Fibroblast of lung (primary cell): ENCODE results near the gene EPS8L3. TPM values are rescaled to one million over a fixed set of nuclear protein-coding genes. Genes with fewer than 3 reads are reported as not detected.
"Not testable (repeated sequence)": the region's sequence is repeated elsewhere in the genome, so short reads cannot be mapped to it uniquely, and the experiment has no call there.

Source experiments
- DNase-seq, 2 donors: peaks; one replicate each; pipeline versions ENCODE4 v3.0.0 to v3.0.0-alpha.2; 2010; ENCODE audit warnings: low read depth in 2 of 2
- H2AFZ ChIP-seq: 2 replicates; pipeline ENCODE4 v1.5.1; 2012; ENCODE audit warnings: low read length, control low read depth, inconsistent platforms
- H3K27ac ChIP-seq: 2 replicates; pipeline ENCODE4 v1.5.1; 2011; ENCODE audit warnings: low read length, control low read depth; ENCODE audit not compliant: insufficient read depth
- H3K27me3 ChIP-seq: 2 replicates; pipeline ENCODE4 v1.5.1; 2011; ENCODE audit warnings: mild to moderate bottlenecking, low read length; ENCODE audit not compliant: control insufficient read depth, insufficient read depth
- H3K36me3 ChIP-seq: 2 replicates; pipeline ENCODE4 v1.5.1; 2011; ENCODE audit warnings: low read length; ENCODE audit not compliant: control insufficient read depth, insufficient read depth
- H3K4me1 ChIP-seq: 2 replicates; pipeline ENCODE4 v1.5.1; 2011; ENCODE audit warnings: low read length; ENCODE audit not compliant: control insufficient read depth, insufficient read depth; ENCODE audit errors: extremely low read depth
- H3K4me2 ChIP-seq: 2 replicates; pipeline ENCODE4 v1.5.1; 2011; ENCODE audit warnings: low read length, control low read depth; ENCODE audit not compliant: insufficient read depth; ENCODE audit errors: extremely low read depth
- H3K4me3 ChIP-seq, 4 experiments: fragments of 200-600 bp in 1 of 4; sonication (generic) in 1 of 4; replicated peaks in 1 of 4; 2 replicates each; pipeline ENCODE4 v1.5.1; 2011 to 2016; ENCODE audit warnings: low read length in 4 of 4, low read depth in 3 of 4, mild to moderate bottlenecking in 3 of 4, control low read depth in 2 of 4, inconsistent platforms in 1 of 4, mixed read lengths in 1 of 4; ENCODE audit not compliant: insufficient read depth in 1 of 4; ENCODE audit errors: control extremely low read depth in 1 of 4
- H3K79me2 ChIP-seq: 2 replicates; pipeline ENCODE4 v1.5.1; 2012; ENCODE audit warnings: mild to moderate bottlenecking, low read length, inconsistent platforms; ENCODE audit not compliant: control insufficient read depth, insufficient read depth
- H3K9ac ChIP-seq: 2 replicates; pipeline ENCODE4 v1.5.1; 2011; ENCODE audit warnings: mild to moderate bottlenecking, low read length, control low read depth; ENCODE audit not compliant: insufficient read depth
- H3K9me3 ChIP-seq: 2 replicates; pipeline ENCODE4 v1.5.1; 2012; ENCODE audit warnings: low read depth, low read length; ENCODE audit not compliant: control insufficient read depth, insufficient read depth
- H4K20me1 ChIP-seq: 2 replicates; pipeline ENCODE4 v1.5.1; 2011; ENCODE audit warnings: low read length; ENCODE audit not compliant: control insufficient read depth, insufficient read depth; ENCODE audit errors: extremely low read depth
- CTCF ChIP-seq, 2 donors: IDR thresholded peaks in 1 of 2; conservative IDR thresholded peaks in 1 of 2; 1 replicate in 1 of 2; 2 replicates in 1 of 2; pipeline ENCODE4 v1.5.1; 2011 to 2012; ENCODE audit warnings: low read length in 2 of 2, control low read depth in 1 of 2, inconsistent platforms in 1 of 2, low read depth in 1 of 2, mild to moderate bottlenecking in 1 of 2
- EZH2 ChIP-seq: IDR thresholded peaks from 2 replicates; pipeline ENCODE4 v1.5.1; 2012; ENCODE audit warnings: low read length, control low read depth, mild to moderate bottlenecking; ENCODE audit errors: missing control alignments
- polyA plus RNA-seq, 2 donors: library from polyadenylated mRNA; depleted of rRNA in 1 of 2; stranded (reverse) in 1 of 2; unstranded in 1 of 2; fragments of >200 nt; gene quantifications; 2 replicates each; pipeline ENCODE4 v1.2.1, GENCODE V29; 2011 to 2012; ENCODE audit warnings: missing spikeins in 1 of 2
- total RNA-seq: library from RNA; depleted of rRNA; stranded (reverse); fragments of >200 nt; gene quantifications from 2 replicates; pipeline ENCODE4 v1.2.1, GENCODE V29; 2014

EPS8L3 gene
- total and polyA plus RNA-seq, 2 donors (not counting 1 experiment from before 2014, with no cell fraction given) = not detected

- no peak for DNase-seq
- Histone ChIP-seq H3K4me3 (no peak overlapping the region), H3K9ac (no peak overlapping the region), H3K36me3 (no peaks in the 10 kb centered on the region), H3K27me3 (no peaks in the 10 kb centered on the region), H3K9me3 (no peaks in the 10 kb centered on the region), H4K20me1 (no peaks in the 10 kb centered on the region), H3K27ac (no peak overlapping the region), H3K79me2 (no peaks in the 10 kb centered on the region), H3K4me1 (no peaks in the 10 kb centered on the region), H3K4me2 (no peak overlapping the region), H2AFZ (no peak overlapping the region)
- TF ChIP-seq CTCF (conservative IDR thresholded peaks at IDR 0.05 in 1 of 2, IDR thresholded peaks at IDR 0.05 in 1 of 2; ENCODE audit: low read depth in 1 of 2, low read length in 2 of 2) (no peak), EZH2 (no peak)
These were observed 58.3 kb downstream of the EPS8L3 start for GRCh38 chr1:109705411-109705810.

GRCh38 chr1:109704173-109704572, 59.5 kb downstream of the EPS8L3 start:
- Histone ChIP-seq H3K79me2 (no peaks in the 10 kb centered on the region), H2AFZ (no peak overlapping the region), H3K4me2 (no peak overlapping the region), H3K9me3 (no peaks in the 10 kb centered on the region), H3K4me3 (no peak overlapping the region), H3K36me3 (no peaks in the 10 kb centered on the region), H3K27me3 (no peaks in the 10 kb centered on the region), H4K20me1 (no peaks in the 10 kb centered on the region), H3K9ac (no peak overlapping the region), H3K4me1 (no peaks in the 10 kb centered on the region), H3K27ac (no peak overlapping the region)
- TF ChIP-seq CTCF (conservative IDR thresholded peaks at IDR 0.05 in 1 of 2, IDR thresholded peaks at IDR 0.05 in 1 of 2; ENCODE audit: low read depth in 1 of 2, low read length in 2 of 2) (no peak), EZH2 (no peak)
- no peak for DNase-seq

- not testable (repeated sequence) for H3K27ac ChIP-seq, H3K4me1 ChIP-seq, H3K36me3 ChIP-seq, H3K4me3 ChIP-seq, H3K4me2 ChIP-seq, H4K20me1 ChIP-seq, H2AFZ ChIP-seq, H3K79me2 ChIP-seq, H3K9ac ChIP-seq, H3K9me3 ChIP-seq, DNase-seq, H3K27me3 ChIP-seq
These were observed 60.8 kb downstream of the EPS8L3 start for GRCh38 chr1:109702940-109703339.

Other genes with a start within 250 kb of the EPS8L3 start
- gene GPR61, start 224.1 kb downstream of the EPS8L3 start, total RNA-seq = 0.26 TPM in 1 of 2 replicates, not detected in the other
- 0.01 TPM in 1 of 2 replicates, not detected in the other for gene GPR61, start 224.1 kb downstream of the EPS8L3 start, polyA plus RNA-seq
- 10.3 and 11.4 TPM in 2 replicates for gene GNAI3, start 215.3 kb downstream of the EPS8L3 start, total RNA-seq
- 12.9 and 14.4 TPM in 2 replicates for gene GNAI3, start 215.3 kb downstream of the EPS8L3 start, polyA plus RNA-seq
- under 0.01 and 0.17 TPM in 2 replicates for gene GNAT2, start 144.3 kb downstream of the EPS8L3 start, total RNA-seq
- gene GNAT2, start 144.3 kb downstream of the EPS8L3 start, polyA plus RNA-seq = 0.22 and 0.35 TPM in 2 replicates
- gene AMPD2, start 144.1 kb downstream of the EPS8L3 start, total RNA-seq = 40.6 and 51.9 TPM in 2 replicates
- gene AMPD2, start 144.1 kb downstream of the EPS8L3 start, polyA plus RNA-seq = 23.0 and 31.1 TPM in 2 replicates
- 10.5 and 17.7 TPM in 2 replicates for gene GSTM4, start 107.8 kb downstream of the EPS8L3 start, total RNA-seq
- 30.5 and 30.8 TPM in 2 replicates for gene GSTM4, start 107.8 kb downstream of the EPS8L3 start, polyA plus RNA-seq
- 21.1 and 28.2 TPM in 2 replicates for gene GSTM2, start 95.9 kb downstream of the EPS8L3 start, total RNA-seq
- 67.7 and 71.1 TPM in 2 replicates for gene GSTM2, start 95.9 kb downstream of the EPS8L3 start, polyA plus RNA-seq
- gene GSTM1, start 76.1 kb downstream of the EPS8L3 start, total RNA-seq = 14.4 TPM in 1 of 2 replicates, not detected in the other
- gene GSTM1, start 76.1 kb downstream of the EPS8L3 start, polyA plus RNA-seq = 0.55 and 38.0 TPM in 2 replicates
- 16.4 and 21.6 TPM in 2 replicates for gene GSTM5, start 51.7 kb downstream of the EPS8L3 start, total RNA-seq
- gene GSTM5, start 51.7 kb downstream of the EPS8L3 start, polyA plus RNA-seq = 6.1 and 7.5 TPM in 2 replicates
- gene GSTM3, start 22.9 kb downstream of the EPS8L3 start, total RNA-seq = 37.0 and 51.4 TPM in 2 replicates
- 90.0 and 207 TPM in 2 replicates for gene GSTM3, start 22.9 kb downstream of the EPS8L3 start, polyA plus RNA-seq
- 29.0 and 48.9 TPM in 2 replicates for gene CSF1, start 146.9 kb upstream of the EPS8L3 start, total RNA-seq
- 28.6 and 40.4 TPM in 2 replicates for gene CSF1, start 146.9 kb upstream of the EPS8L3 start, polyA plus RNA-seq
- gene AHCYL1, start 220.8 kb upstream of the EPS8L3 start, total RNA-seq = 60.1 and 70.5 TPM in 2 replicates
- gene AHCYL1, start 220.8 kb upstream of the EPS8L3 start, polyA plus RNA-seq = 73.4 and 83.3 TPM in 2 replicates